Measurements from ENCODE around the gene ZNF576. TPM values are rescaled to one million over a fixed set of nuclear protein-coding genes. Genes with fewer than 3 reads are reported as not detected.

Gene ZNF576
- total RNA-seq, 1 donor from 2014 or later = 13.8 TPM

GRCh38 chr19:43642531-43642930 lies 46.1 kb downstream of the ZNF576 start:
- Histone ChIP-seq H3K79me2 (ENCODE audit: insufficient read depth, low read length) (no peaks in the 10 kb centered on the region), H3K4me2 (ENCODE audit: low read length) (no peak overlapping the region), H3K36me3 (ENCODE audit: insufficient read depth, low read length) (peaks cover 3% of the 10 kb centered on the region), H3K27ac (ENCODE audit: low read depth, low read length) (no peak overlapping the region), H3K4me3 (ENCODE audit: insufficient read depth, low read depth, low read length) (no peak overlapping the region), H4K20me1 (ENCODE audit: insufficient read depth, low read length) (peaks cover 11% of the 10 kb centered on the region), H2AFZ (ENCODE audit: low read depth, low read length) (no peak overlapping the region), H3K9ac (ENCODE audit: low read length) (no peak overlapping the region), H3K4me1 (ENCODE audit: insufficient read depth, low read length) (peaks cover 7% of the 10 kb centered on the region), H3K27me3 (ENCODE audit: insufficient read depth, low read length) (peaks cover 14% of the 10 kb centered on the region), H3K9me3 (ENCODE audit: insufficient read depth, low read depth, low read length) (no peaks in the 10 kb centered on the region)
- Mint-ChIP-seq H3K4me3 (ENCODE audit: unreplicated experiment) (no peak overlapping the region), H3K27ac (ENCODE audit: unreplicated experiment) (no peak overlapping the region), H3K27me3 (ENCODE audit: low read depth, unreplicated experiment) (peaks cover 8% of the 10 kb centered on the region), H3K9me3 (ENCODE audit: unreplicated experiment) (peaks cover 7% of the 10 kb centered on the region), H3K36me3 (ENCODE audit: low read depth, unreplicated experiment) (peaks cover 11% of the 10 kb centered on the region), H3K4me1 (ENCODE audit: low read depth, unreplicated experiment) (no peaks in the 10 kb centered on the region)
- DNase-seq (ENCODE audit: low read depth) = no peak
- TF ChIP-seq EZH2 (IDR thresholded peaks at IDR 0.05; ENCODE audit: insufficient read depth, low read length) (no peak), CTCF (IDR thresholded peaks at IDR 0.05; ENCODE audit: insufficient read depth, low read depth, low read length) (no peak)
- FAIRE-seq = no peak

- peaks cover 8% of the 10 kb centered on the region for H3K27me3 Mint-ChIP-seq (ENCODE audit: low read depth, unreplicated experiment)
- H3K9me3 ChIP-seq (ENCODE audit: insufficient read depth, low read depth, low read length) = no peaks in the 10 kb centered on the region
- no peak for TF ChIP-seq EZH2 (IDR thresholded peaks at IDR 0.05; ENCODE audit: insufficient read depth, low read length)
- no peak for TF ChIP-seq CTCF (IDR thresholded peaks at IDR 0.05; ENCODE audit: insufficient read depth, low read depth, low read length)
- DNase-seq (ENCODE audit: low read depth) (no peak), FAIRE-seq (no peak)
- peaks cover 7% of the 10 kb centered on the region for H3K9me3 Mint-ChIP-seq (ENCODE audit: unreplicated experiment)
- H3K4me3 Mint-ChIP-seq (ENCODE audit: unreplicated experiment) = no peak overlapping the region
- H3K36me3 Mint-ChIP-seq (ENCODE audit: low read depth, unreplicated experiment) = peaks cover 16% of the 10 kb centered on the region
- no peak overlapping the region for H3K27ac Mint-ChIP-seq (ENCODE audit: unreplicated experiment)
- H2AFZ ChIP-seq (ENCODE audit: low read depth, low read length) = no peak overlapping the region
- peaks cover 10% of the 10 kb centered on the region for H3K36me3 ChIP-seq (ENCODE audit: insufficient read depth, low read length)
- no peak overlapping the region for H3K4me3 ChIP-seq (ENCODE audit: insufficient read depth, low read depth, low read length)
- peaks cover 7% of the 10 kb centered on the region for H3K4me1 ChIP-seq (ENCODE audit: insufficient read depth, low read length)
- no peak overlapping the region for H3K27ac ChIP-seq (ENCODE audit: low read depth, low read length)
- peaks cover 11% of the 10 kb centered on the region for H3K27me3 ChIP-seq (ENCODE audit: insufficient read depth, low read length)
- H4K20me1 ChIP-seq (ENCODE audit: insufficient read depth, low read length) = peaks cover 11% of the 10 kb centered on the region
- H3K79me2 ChIP-seq (ENCODE audit: insufficient read depth, low read length) = no peaks in the 10 kb centered on the region
- H3K9ac ChIP-seq (ENCODE audit: low read length) = no peak overlapping the region
- no peak overlapping the region for H3K4me2 ChIP-seq (ENCODE audit: low read length)
- no peaks in the 10 kb centered on the region for H3K4me1 Mint-ChIP-seq (ENCODE audit: low read depth, unreplicated experiment)
These were observed 46.9 kb downstream of the ZNF576 start for GRCh38 chr19:43643326-43643725.

GRCh38 chr19:43644181-43644580 lies 47.8 kb downstream of the ZNF576 start:
- H3K9me3 ChIP-seq (ENCODE audit: insufficient read depth, low read depth, low read length) = no peaks in the 10 kb centered on the region
- no peak overlapping the region for H2AFZ ChIP-seq (ENCODE audit: low read depth, low read length)
- peaks cover 7% of the 10 kb centered on the region for H3K4me1 ChIP-seq (ENCODE audit: insufficient read depth, low read length)
- no peak overlapping the region for H3K4me2 ChIP-seq (ENCODE audit: low read length)
- H3K4me3 ChIP-seq (ENCODE audit: insufficient read depth, low read depth, low read length) = no peak overlapping the region
- Mint-ChIP-seq H3K36me3 (ENCODE audit: low read depth, unreplicated experiment) (peaks cover 16% of the 10 kb centered on the region), H3K27me3 (ENCODE audit: low read depth, unreplicated experiment) (peaks cover 8% of the 10 kb centered on the region), H3K4me1 (ENCODE audit: low read depth, unreplicated experiment) (no peaks in the 10 kb centered on the region), H3K27ac (ENCODE audit: unreplicated experiment) (no peak overlapping the region), H3K9me3 (ENCODE audit: unreplicated experiment) (peaks cover 4% of the 10 kb centered on the region), H3K4me3 (ENCODE audit: unreplicated experiment) (peak overlapping the region; percentile 24)
- FAIRE-seq (no peak), DNase-seq (ENCODE audit: low read depth) (no peak)
- peaks cover 3% of the 10 kb centered on the region for H3K27me3 ChIP-seq (ENCODE audit: insufficient read depth, low read length)
- no peaks in the 10 kb centered on the region for H3K79me2 ChIP-seq (ENCODE audit: insufficient read depth, low read length)
- H3K27ac ChIP-seq (ENCODE audit: low read depth, low read length) = no peak overlapping the region
- H4K20me1 ChIP-seq (ENCODE audit: insufficient read depth, low read length) = peaks cover 10% of the 10 kb centered on the region
- TF ChIP-seq EZH2 (IDR thresholded peaks at IDR 0.05; ENCODE audit: insufficient read depth, low read length) = no peak
- TF ChIP-seq CTCF (IDR thresholded peaks at IDR 0.05; ENCODE audit: insufficient read depth, low read depth, low read length) = no peak
- H3K36me3 ChIP-seq (ENCODE audit: insufficient read depth, low read length) = peaks cover 18% of the 10 kb centered on the region
- H3K9ac ChIP-seq (ENCODE audit: low read length) = no peak overlapping the region
